Fibroblast of lung (primary cell): ENCODE results near the gene EGFL8. TPM values are rescaled to one million over a fixed set of nuclear protein-coding genes. Genes with fewer than 3 reads are reported as not detected.

Source experiments
- DNase-seq, 2 donors: peaks; one replicate each; pipeline versions ENCODE4 v3.0.0 to v3.0.0-alpha.2; 2010; ENCODE audit warnings: low read depth in 2 of 2
- H2AFZ ChIP-seq: 2 replicates; pipeline ENCODE4 v1.5.1; 2012; ENCODE audit warnings: low read length, control low read depth, inconsistent platforms
- H3K27ac ChIP-seq: 2 replicates; pipeline ENCODE4 v1.5.1; 2011; ENCODE audit warnings: low read length, control low read depth; ENCODE audit not compliant: insufficient read depth
- H3K27me3 ChIP-seq: 2 replicates; pipeline ENCODE4 v1.5.1; 2011; ENCODE audit warnings: mild to moderate bottlenecking, low read length; ENCODE audit not compliant: control insufficient read depth, insufficient read depth
- H3K36me3 ChIP-seq: 2 replicates; pipeline ENCODE4 v1.5.1; 2011; ENCODE audit warnings: low read length; ENCODE audit not compliant: control insufficient read depth, insufficient read depth
- H3K4me1 ChIP-seq: 2 replicates; pipeline ENCODE4 v1.5.1; 2011; ENCODE audit warnings: low read length; ENCODE audit not compliant: control insufficient read depth, insufficient read depth; ENCODE audit errors: extremely low read depth
- H3K4me2 ChIP-seq: 2 replicates; pipeline ENCODE4 v1.5.1; 2011; ENCODE audit warnings: low read length, control low read depth; ENCODE audit not compliant: insufficient read depth; ENCODE audit errors: extremely low read depth
- H3K4me3 ChIP-seq, 4 experiments: fragments of 200-600 bp in 1 of 4; sonication (generic) in 1 of 4; replicated peaks in 1 of 4; 2 replicates each; pipeline ENCODE4 v1.5.1; 2011 to 2016; ENCODE audit warnings: low read length in 4 of 4, low read depth in 3 of 4, mild to moderate bottlenecking in 3 of 4, control low read depth in 2 of 4, inconsistent platforms in 1 of 4, mixed read lengths in 1 of 4; ENCODE audit not compliant: insufficient read depth in 1 of 4; ENCODE audit errors: control extremely low read depth in 1 of 4
- H3K79me2 ChIP-seq: 2 replicates; pipeline ENCODE4 v1.5.1; 2012; ENCODE audit warnings: mild to moderate bottlenecking, low read length, inconsistent platforms; ENCODE audit not compliant: control insufficient read depth, insufficient read depth
- H3K9ac ChIP-seq: 2 replicates; pipeline ENCODE4 v1.5.1; 2011; ENCODE audit warnings: mild to moderate bottlenecking, low read length, control low read depth; ENCODE audit not compliant: insufficient read depth
- H3K9me3 ChIP-seq: 2 replicates; pipeline ENCODE4 v1.5.1; 2012; ENCODE audit warnings: low read depth, low read length; ENCODE audit not compliant: control insufficient read depth, insufficient read depth
- H4K20me1 ChIP-seq: 2 replicates; pipeline ENCODE4 v1.5.1; 2011; ENCODE audit warnings: low read length; ENCODE audit not compliant: control insufficient read depth, insufficient read depth; ENCODE audit errors: extremely low read depth
- EZH2 ChIP-seq: IDR thresholded peaks from 2 replicates; pipeline ENCODE4 v1.5.1; 2012; ENCODE audit warnings: low read length, control low read depth, mild to moderate bottlenecking; ENCODE audit errors: missing control alignments
- polyA plus RNA-seq, 2 donors: library from polyadenylated mRNA; depleted of rRNA in 1 of 2; stranded (reverse) in 1 of 2; unstranded in 1 of 2; fragments of >200 nt; gene quantifications; 2 replicates each; pipeline ENCODE4 v1.2.1, GENCODE V29; 2011 to 2012; ENCODE audit warnings: missing spikeins in 1 of 2
- total RNA-seq: library from RNA; depleted of rRNA; stranded (reverse); fragments of >200 nt; gene quantifications from 2 replicates; pipeline ENCODE4 v1.2.1, GENCODE V29; 2014
- TF ChIP-seq, protein P1 (sequence below), 2 donors: IDR thresholded peaks in 1 of 2; conservative IDR thresholded peaks in 1 of 2; 1 replicate in 1 of 2; 2 replicates in 1 of 2; pipeline ENCODE4 v1.5.1; 2011 to 2012; ENCODE audit warnings: low read length in 2 of 2, control low read depth in 1 of 2, inconsistent platforms in 1 of 2, low read depth in 1 of 2, mild to moderate bottlenecking in 1 of 2

Gene EGFL8
- total and polyA plus RNA-seq, 2 donors (not counting 1 experiment from before 2014, with no cell fraction given): 0.99 to 2.3 TPM

DNA sequence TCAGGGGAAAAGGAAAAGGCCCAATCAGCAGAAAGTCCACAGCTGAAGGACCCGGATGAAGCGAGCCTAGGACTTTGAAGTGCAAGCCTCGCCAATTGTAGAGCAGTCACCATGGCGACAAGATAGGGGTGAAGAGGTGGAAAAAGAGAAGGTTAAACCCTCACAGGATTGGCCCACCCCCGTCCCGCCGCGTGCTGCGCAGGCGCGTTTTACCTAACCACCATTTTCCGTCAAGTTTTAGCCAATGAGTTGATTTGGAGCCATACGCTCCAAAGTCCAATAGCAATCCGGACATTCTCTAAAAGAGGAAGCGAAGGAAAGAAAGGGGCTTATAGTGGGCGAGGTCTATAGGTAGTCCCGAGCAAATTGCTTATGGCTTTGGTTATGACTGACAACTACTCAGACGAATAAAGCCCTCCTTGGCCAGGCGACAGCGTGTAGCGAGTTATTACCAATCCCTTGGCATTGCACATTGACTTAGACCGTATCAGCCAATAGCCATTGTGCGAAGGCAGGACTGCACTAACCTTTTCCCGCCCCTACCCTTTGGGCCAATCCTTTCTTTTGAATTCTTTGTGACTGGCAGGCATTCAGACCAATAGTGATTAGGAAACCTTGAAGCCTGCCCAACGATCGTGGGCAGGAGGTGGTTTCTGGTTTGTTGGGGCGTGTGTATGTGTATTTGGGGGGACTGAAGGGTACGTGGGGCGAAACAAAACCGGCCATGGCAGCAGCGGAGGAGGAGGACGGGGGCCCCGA is 13.6 kb downstream of the EGFL8 start, which contains the start of gene RNF5:
RNF5 (plus strand) TSS at position 618 of the 759 bp plus-strand sequence; CDS start at position 725, 107 bp downstream.
- H3K27me3 ChIP-seq: no peaks in the 10 kb centered on the region
- no peaks in the 10 kb centered on the region for H3K9me3 ChIP-seq
- H3K36me3 ChIP-seq: peaks cover 9% of the 10 kb centered on the region
- H3K4me3 ChIP-seq: peak within 1 kb of the TSS; percentile 73 to 99 (median 90)
- no peak for TF ChIP-seq EZH2
- TF ChIP-seq, protein P1, sequence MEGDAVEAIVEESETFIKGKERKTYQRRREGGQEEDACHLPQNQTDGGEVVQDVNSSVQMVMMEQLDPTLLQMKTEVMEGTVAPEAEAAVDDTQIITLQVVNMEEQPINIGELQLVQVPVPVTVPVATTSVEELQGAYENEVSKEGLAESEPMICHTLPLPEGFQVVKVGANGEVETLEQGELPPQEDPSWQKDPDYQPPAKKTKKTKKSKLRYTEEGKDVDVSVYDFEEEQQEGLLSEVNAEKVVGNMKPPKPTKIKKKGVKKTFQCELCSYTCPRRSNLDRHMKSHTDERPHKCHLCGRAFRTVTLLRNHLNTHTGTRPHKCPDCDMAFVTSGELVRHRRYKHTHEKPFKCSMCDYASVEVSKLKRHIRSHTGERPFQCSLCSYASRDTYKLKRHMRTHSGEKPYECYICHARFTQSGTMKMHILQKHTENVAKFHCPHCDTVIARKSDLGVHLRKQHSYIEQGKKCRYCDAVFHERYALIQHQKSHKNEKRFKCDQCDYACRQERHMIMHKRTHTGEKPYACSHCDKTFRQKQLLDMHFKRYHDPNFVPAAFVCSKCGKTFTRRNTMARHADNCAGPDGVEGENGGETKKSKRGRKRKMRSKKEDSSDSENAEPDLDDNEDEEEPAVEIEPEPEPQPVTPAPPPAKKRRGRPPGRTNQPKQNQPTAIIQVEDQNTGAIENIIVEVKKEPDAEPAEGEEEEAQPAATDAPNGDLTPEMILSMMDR (conservative IDR thresholded peaks at IDR 0.05 in 1 of 2, IDR thresholded peaks at IDR 0.05 in 1 of 2; ENCODE audit: low read depth in 1 of 2, low read length in 2 of 2): no peak
- H3K27ac ChIP-seq: peak within 1 kb of the TSS; percentile 94
- peak; percentile 100 for DNase-seq
- no peaks in the 10 kb centered on the region for H4K20me1 ChIP-seq
- peaks cover 16% of the 10 kb centered on the region for H3K4me1 ChIP-seq
- H3K4me2 ChIP-seq: peak within 1 kb of the TSS; percentile 97
- peak within 1 kb of the TSS; percentile 68 for H3K9ac ChIP-seq
- H2AFZ ChIP-seq: peak within 1 kb of the TSS; percentile 54
- H3K79me2 ChIP-seq: peaks cover 37% of the 10 kb centered on the region

DNA sequence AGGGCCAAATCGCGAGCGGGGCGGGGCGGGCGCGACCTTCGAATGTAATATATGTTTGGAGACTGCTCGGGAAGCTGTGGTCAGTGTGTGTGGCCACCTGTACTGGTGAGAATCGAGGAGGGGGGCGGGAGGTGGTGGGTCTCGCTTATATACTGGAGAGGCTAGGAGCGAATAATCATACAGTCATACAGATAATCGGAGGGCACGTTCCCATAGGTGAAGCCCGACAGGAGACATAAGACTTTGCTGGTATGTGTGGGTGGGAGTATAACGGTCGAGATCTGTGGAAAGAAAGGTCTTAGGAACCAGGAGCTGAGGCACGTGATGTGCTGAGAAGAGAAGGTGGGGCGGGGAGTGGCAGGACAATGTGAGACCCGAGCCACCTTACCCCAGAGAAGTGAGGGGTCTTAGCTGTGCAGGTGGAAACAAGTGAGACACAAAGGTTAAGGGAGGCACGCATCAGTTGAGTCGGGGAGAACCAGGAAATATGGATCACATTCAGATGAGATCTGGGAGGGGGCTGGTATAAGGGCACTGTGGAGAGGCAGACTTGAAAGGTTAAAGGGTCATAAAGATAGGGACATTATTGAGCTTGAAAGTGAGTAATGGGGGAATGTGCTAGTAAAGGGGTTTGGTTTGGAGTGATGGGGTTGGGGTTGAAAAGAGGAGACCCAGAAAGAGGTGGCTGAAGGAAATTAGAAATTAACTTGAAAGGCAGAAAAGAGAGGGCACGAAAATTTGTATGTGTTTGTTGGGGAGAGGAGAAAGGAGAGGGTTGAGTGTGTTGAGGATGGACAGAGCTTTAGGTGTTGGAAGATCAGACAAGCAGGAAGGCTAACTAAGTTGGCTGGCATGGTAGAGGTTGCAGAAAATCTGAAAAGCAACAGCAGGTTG is 14.4 kb downstream of the EGFL8 start:
- TF ChIP-seq EZH2: no peak
- TF ChIP-seq, protein P1 (conservative IDR thresholded peaks at IDR 0.05 in 1 of 2, IDR thresholded peaks at IDR 0.05 in 1 of 2; ENCODE audit: low read depth in 1 of 2, low read length in 2 of 2): no peak
- no peak for DNase-seq
- Histone ChIP-seq H3K4me3 (peak overlapping the region; percentile 59 to 99 (median 83)), H3K9me3 (no peaks in the 10 kb centered on the region), H3K27ac (peak overlapping the region; percentile 94), H3K36me3 (peaks cover 6% of the 10 kb centered on the region), H3K9ac (peak overlapping the region; percentile 60), H3K4me2 (peak overlapping the region; percentile 94), H3K79me2 (peaks cover 29% of the 10 kb centered on the region), H4K20me1 (no peaks in the 10 kb centered on the region), H3K27me3 (no peaks in the 10 kb centered on the region), H3K4me1 (peaks cover 16% of the 10 kb centered on the region), H2AFZ (peak overlapping the region; percentile 11)

DNA sequence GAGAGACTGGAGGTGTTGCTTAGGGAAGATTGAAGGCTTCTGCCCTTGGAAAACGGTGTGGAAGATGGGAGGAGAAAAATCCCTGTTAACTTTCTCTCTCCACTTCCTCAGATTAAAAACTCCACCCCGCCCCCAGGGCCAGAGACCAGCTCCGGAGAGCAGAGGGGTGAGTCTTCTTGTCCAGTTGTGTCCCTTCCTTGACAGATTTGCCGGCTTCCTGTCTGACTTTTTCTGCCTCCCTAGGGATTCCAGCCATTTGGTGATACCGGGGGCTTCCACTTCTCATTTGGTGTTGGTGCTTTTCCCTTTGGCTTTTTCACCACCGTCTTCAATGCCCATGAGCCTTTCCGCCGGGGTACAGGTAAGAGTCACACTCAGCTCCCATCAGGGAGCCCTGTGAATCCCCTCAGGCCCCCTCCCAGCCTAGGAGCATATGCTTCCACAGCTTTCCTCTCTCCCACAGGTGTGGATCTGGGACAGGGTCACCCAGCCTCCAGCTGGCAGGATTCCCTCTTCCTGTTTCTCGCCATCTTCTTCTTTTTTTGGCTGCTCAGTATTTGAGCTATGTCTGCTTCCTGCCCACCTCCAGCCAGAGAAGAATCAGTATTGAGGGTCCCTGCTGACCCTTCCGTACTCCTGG is 15.5 kb downstream of the EGFL8 start:
- H3K4me2 ChIP-seq: no peak overlapping the region
- H3K9me3 ChIP-seq: no peaks in the 10 kb centered on the region
- no peak for DNase-seq
- no peaks in the 10 kb centered on the region for H4K20me1 ChIP-seq
- no peak overlapping the region for H2AFZ ChIP-seq
- H3K36me3 ChIP-seq: peaks cover 10% of the 10 kb centered on the region
- H3K4me1 ChIP-seq: peaks cover 11% of the 10 kb centered on the region
- no peak overlapping the region for H3K9ac ChIP-seq
- TF ChIP-seq EZH2: no peak
- TF ChIP-seq, protein P1 (conservative IDR thresholded peaks at IDR 0.05 in 1 of 2, IDR thresholded peaks at IDR 0.05 in 1 of 2; ENCODE audit: low read depth in 1 of 2, low read length in 2 of 2): no peak
- H3K27me3 ChIP-seq: no peaks in the 10 kb centered on the region
- H3K4me3 ChIP-seq: peak overlapping the region in 1 of 4 experiments; percentile 99
- H3K27ac ChIP-seq: no peak overlapping the region
- peaks cover 18% of the 10 kb centered on the region for H3K79me2 ChIP-seq
